Natural killer cell (primary cell): ENCODE results near the gene TRABD. TPM values are rescaled to one million over a fixed set of nuclear protein-coding genes. Genes with fewer than 3 reads are reported as not detected.

Experiments used
- ATAC-seq, 3 donors: fragments of 150-1000 bp in 2 of 3; fragments of 200-7000 bp in 1 of 3; cut with Tn5 transposase; 1 replicate in 1 of 3; 2 replicates in 2 of 3; pipeline ENCODE4 v1.10.0; 2021; ENCODE audit warnings: mild to moderate bottlenecking in 2 of 3, moderate library complexity in 2 of 3
- DNase-seq, 2 donors: peaks; one replicate each; pipeline versions ENCODE4 v3.0.0 to v3.0.0-alpha.2; 2013 to 2021; ENCODE audit warnings: mixed read lengths in 1 of 2
- H3K27ac ChIP-seq: one replicate; pipeline ENCODE4 v1.5.1; 2013; ENCODE audit warnings: mild to moderate bottlenecking, low read length
- H3K27me3 ChIP-seq: one replicate; pipeline ENCODE4 v1.6.1; 2013; ENCODE audit warnings: low read length; ENCODE audit not compliant: control insufficient read depth, insufficient read depth
- H3K36me3 ChIP-seq: one replicate; pipeline ENCODE4 v1.6.1; 2013; ENCODE audit warnings: low read length; ENCODE audit not compliant: control insufficient read depth, insufficient read depth
- H3K4me1 ChIP-seq: one replicate; pipeline ENCODE4 v1.6.1; 2013; ENCODE audit warnings: low read length; ENCODE audit not compliant: control insufficient read depth, insufficient read depth
- H3K4me3 ChIP-seq: one replicate; pipeline ENCODE4 v1.5.1; 2013; ENCODE audit warnings: low read length
- H3K9me3 ChIP-seq: one replicate; pipeline ENCODE4 v1.6.1; 2013; ENCODE audit warnings: low read length; ENCODE audit not compliant: control insufficient read depth, insufficient read depth
- H3K27ac Mint-ChIP-seq, 2 donors: one replicate each; pipeline ENCODE4 v1.8.0; 2022; ENCODE audit warnings: mild to moderate bottlenecking in 2 of 2, mixed read lengths in 2 of 2, moderate library complexity in 1 of 2
- H3K27me3 Mint-ChIP-seq, 2 donors: one replicate each; pipeline ENCODE4 v1.8.0; 2022; ENCODE audit warnings: low read depth in 2 of 2, mixed read lengths in 2 of 2
- H3K36me3 Mint-ChIP-seq: one replicate; pipeline ENCODE4 v1.8.0; 2022; ENCODE audit warnings: mixed read lengths
- H3K4me1 Mint-ChIP-seq, 2 donors: one replicate each; pipeline ENCODE4 v1.8.0; 2022; ENCODE audit warnings: mixed read lengths in 2 of 2
- H3K4me3 Mint-ChIP-seq: one replicate; pipeline ENCODE4 v1.8.0; 2022; ENCODE audit warnings: mild to moderate bottlenecking, moderate library complexity, mixed read lengths
- H3K9me3 Mint-ChIP-seq, 2 donors: one replicate each; pipeline ENCODE4 v1.8.0; 2022; ENCODE audit warnings: mixed read lengths in 2 of 2
- WGBS: methylation state at CpG from one replicate; pipeline ENCODE4 v1.1.7; 2013; ENCODE audit warnings: missing lambda C conversion rate; ENCODE audit not compliant: insufficient coverage; 5-methylcytosine and 5-hydroxymethylcytosine counted together
- intact Hi-C: fragments of 100-400 bp; cut with micrococcal nuclease; formaldehyde crosslinking; loops from one replicate; pipeline ENCODE4 v1.14.2; 2022
- total RNA-seq, 4 donors: library from RNA; stranded (reverse); fragments of 120-200 nt in 1 of 4; gene quantifications; one replicate each; pipeline versions ENCODE4 v1.2.3 to v1.2.4, GENCODE V29; 2013 to 2022
- TF ChIP-seq, protein P1 (sequence below): fragments of 200-600 bp; IDR thresholded peaks from one replicate; pipeline ENCODE4 v1.8.0; 2022; ENCODE audit warnings: antibody characterized with exemption

TRABD gene
- total RNA-seq, 3 donors from 2014 or later (not counting 1 experiment from before 2014, with no cell fraction given): 129 to 138 (median 132) TPM

DNA sequence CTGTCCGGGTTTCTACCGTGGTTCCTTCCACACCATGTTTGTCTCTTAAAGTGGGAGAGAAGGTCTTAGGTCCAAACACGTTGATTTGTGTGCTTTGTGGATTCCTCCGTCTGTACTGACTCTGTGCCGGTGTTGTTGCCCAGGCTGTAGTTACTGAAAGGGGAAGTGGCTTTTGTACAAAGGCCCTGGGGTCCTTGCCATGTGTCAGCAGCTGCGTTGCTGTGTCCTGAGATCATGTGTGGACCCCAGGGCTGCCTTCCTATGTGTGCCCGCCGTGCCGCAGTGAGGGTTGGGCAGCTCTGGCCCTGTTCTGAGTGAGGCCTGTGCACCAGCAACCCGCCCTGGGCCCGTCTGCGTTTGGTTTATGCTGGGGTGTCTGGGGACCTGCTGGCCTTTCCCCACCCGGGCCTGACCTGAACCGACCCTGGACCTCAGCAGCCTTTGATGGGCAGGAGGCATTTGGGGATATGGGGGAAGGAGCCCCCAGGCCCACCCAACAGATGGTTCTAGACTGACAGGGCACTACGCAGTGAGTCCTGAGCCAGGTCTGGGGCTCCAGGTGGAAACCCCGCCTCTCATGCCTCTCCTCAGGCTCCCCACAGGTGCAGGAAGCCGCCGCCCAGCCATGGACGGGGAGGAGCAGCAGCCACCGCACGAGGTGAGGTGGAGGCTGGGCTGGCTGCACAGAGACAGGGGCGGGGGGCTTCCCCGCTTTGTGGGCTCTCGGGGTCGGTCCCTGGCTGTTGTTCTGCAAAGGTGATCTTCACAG is 6.9 kb downstream of the TRABD start:
- no peaks in the 10 kb centered on the region for H3K9me3 ChIP-seq
- Mint-ChIP-seq H3K9me3 (no peaks in the 10 kb centered on the region), H3K27ac (peak overlapping the region; percentile 94 to 99), H3K4me1 (peaks cover 30 to 41% of the 10 kb centered on the region in 2 donors), H3K27me3 (no peaks in the 10 kb centered on the region), H3K4me3 (peak overlapping the region; percentile 96), H3K36me3 (no peaks in the 10 kb centered on the region)
- 29% methylated on average over 25 of the region's 25 CpGs for WGBS
- DNase-seq (peak in 1 of 2 donors; percentile 79), ATAC-seq (no peak)
- H3K4me3 ChIP-seq: no peak overlapping the region
- H3K27ac ChIP-seq: peak overlapping the region; percentile 98
- H3K4me1 ChIP-seq: peaks cover 70% of the 10 kb centered on the region
- intact Hi-C loops: loop anchor here (5.0 kb wide), 1 partner anchor 45 kb away; no protein-coding TSS in a partner anchor
- TF ChIP-seq, protein P1, sequence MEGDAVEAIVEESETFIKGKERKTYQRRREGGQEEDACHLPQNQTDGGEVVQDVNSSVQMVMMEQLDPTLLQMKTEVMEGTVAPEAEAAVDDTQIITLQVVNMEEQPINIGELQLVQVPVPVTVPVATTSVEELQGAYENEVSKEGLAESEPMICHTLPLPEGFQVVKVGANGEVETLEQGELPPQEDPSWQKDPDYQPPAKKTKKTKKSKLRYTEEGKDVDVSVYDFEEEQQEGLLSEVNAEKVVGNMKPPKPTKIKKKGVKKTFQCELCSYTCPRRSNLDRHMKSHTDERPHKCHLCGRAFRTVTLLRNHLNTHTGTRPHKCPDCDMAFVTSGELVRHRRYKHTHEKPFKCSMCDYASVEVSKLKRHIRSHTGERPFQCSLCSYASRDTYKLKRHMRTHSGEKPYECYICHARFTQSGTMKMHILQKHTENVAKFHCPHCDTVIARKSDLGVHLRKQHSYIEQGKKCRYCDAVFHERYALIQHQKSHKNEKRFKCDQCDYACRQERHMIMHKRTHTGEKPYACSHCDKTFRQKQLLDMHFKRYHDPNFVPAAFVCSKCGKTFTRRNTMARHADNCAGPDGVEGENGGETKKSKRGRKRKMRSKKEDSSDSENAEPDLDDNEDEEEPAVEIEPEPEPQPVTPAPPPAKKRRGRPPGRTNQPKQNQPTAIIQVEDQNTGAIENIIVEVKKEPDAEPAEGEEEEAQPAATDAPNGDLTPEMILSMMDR: no peak
- H3K27me3 ChIP-seq: no peaks in the 10 kb centered on the region
- peaks cover 35% of the 10 kb centered on the region for H3K36me3 ChIP-seq

DNA sequence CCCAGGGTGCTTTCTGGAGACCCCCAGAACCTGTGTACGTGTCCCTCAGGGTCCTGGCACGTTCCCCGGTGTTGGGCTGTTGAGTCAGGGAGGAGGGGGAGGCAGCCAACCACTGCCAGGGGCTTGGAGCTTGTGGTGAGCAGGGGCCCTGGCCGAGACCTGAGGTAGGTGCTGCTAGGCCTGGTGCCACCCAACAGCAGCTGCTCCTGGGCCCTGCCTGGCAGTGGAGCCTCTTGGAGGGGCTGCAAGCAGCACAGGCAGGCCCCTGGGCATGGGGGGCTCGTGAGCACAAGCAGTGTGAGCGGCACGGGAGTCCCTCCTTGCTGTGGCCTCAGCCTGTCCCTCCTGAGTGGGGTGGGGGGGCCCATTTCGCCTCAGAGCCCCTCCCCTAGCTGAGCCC is 7.9 kb downstream of the TRABD start:
- TF ChIP-seq, protein P1: no peak
- peaks cover 36% of the 10 kb centered on the region for H3K36me3 ChIP-seq
- no peaks in the 10 kb centered on the region for H3K36me3 Mint-ChIP-seq
- H3K27ac Mint-ChIP-seq: peak overlapping the region in 1 of 2 donors; percentile 94
- peaks cover 29 to 38% of the 10 kb centered on the region in 2 donors for H3K4me1 Mint-ChIP-seq
- no peak overlapping the region for H3K4me3 Mint-ChIP-seq
- H3K27ac ChIP-seq: no peak overlapping the region
- DNase-seq: no peak
- ATAC-seq: no peak
- no peaks in the 10 kb centered on the region for H3K27me3 ChIP-seq
- no peaks in the 10 kb centered on the region for H3K9me3 Mint-ChIP-seq
- H3K27me3 Mint-ChIP-seq: no peaks in the 10 kb centered on the region
- H3K4me3 ChIP-seq: no peak overlapping the region
- no peaks in the 10 kb centered on the region for H3K9me3 ChIP-seq
- peaks cover 60% of the 10 kb centered on the region for H3K4me1 ChIP-seq
- 87% methylated on average over 7 of the region's 8 CpGs for WGBS
- intact Hi-C loops: loop anchor here (5.0 kb wide), 1 partner anchor 46 kb away; no protein-coding TSS in a partner anchor

DNA sequence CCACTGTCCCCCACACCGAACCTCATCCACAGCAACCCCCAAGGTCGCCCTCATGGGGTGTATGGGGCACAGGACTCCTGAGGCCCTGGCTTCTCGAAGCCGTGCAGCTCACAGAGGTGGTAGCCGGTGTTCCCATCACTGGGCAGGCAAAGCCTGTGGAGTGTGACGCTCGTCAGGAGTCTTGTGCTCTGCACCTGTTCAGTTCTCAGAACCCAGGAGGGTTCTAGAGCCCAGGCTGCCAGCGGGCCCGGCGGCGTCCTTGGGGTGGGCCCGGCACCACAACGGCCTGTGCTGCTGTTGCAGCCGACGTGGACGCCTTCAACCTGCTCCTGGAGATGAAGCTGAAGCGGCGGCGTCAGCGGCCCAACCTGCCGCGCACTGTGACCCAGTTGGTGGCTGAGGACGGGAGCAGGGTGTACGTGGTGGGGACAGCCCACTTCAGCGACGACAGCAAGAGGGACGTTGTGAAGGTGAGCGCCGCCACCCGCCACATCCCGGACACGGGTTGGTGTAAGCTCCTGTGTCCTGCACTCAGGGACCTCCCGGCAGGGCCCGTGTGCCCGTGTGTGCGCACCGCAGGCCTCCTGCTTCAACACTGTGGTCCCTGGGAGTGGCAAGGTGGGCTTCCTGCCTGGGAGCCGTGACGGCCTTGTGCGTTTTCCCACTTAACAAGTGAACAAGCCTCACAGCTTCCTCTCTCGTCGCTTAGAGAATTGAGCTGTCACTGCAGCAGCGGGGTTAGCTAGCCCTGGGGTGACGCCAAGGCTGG is 8.5 kb downstream of the TRABD start:
- H3K36me3 ChIP-seq: peaks cover 39% of the 10 kb centered on the region
- Mint-ChIP-seq H3K27ac (no peak overlapping the region), H3K9me3 (no peaks in the 10 kb centered on the region), H3K4me1 (peaks cover 28 to 37% of the 10 kb centered on the region in 2 donors), H3K36me3 (no peaks in the 10 kb centered on the region), H3K4me3 (no peak overlapping the region), H3K27me3 (no peaks in the 10 kb centered on the region)
- 91% methylated on average over 44 of the region's 44 CpGs for WGBS
- H3K4me1 ChIP-seq: peaks cover 55% of the 10 kb centered on the region
- H3K4me3 ChIP-seq: no peak overlapping the region
- DNase-seq (no peak), ATAC-seq (no peak)
- no peak overlapping the region for H3K27ac ChIP-seq
- TF ChIP-seq, protein P1: no peak
- intact Hi-C loops: loop anchor here (5.0 kb wide), 1 partner anchor 47 kb away; no protein-coding TSS in a partner anchor
- H3K27me3 ChIP-seq: no peaks in the 10 kb centered on the region
- H3K9me3 ChIP-seq: no peaks in the 10 kb centered on the region
